Measurements from ENCODE around the gene WFIKKN2. TPM values are rescaled to one million over a fixed set of nuclear protein-coding genes. Genes with fewer than 3 reads are reported as not detected.

The WFIKKN2 gene
- polyA plus RNA-seq, 1 of the 3 experiments (the other 2 are of a cell fraction): not detected

DNA sequence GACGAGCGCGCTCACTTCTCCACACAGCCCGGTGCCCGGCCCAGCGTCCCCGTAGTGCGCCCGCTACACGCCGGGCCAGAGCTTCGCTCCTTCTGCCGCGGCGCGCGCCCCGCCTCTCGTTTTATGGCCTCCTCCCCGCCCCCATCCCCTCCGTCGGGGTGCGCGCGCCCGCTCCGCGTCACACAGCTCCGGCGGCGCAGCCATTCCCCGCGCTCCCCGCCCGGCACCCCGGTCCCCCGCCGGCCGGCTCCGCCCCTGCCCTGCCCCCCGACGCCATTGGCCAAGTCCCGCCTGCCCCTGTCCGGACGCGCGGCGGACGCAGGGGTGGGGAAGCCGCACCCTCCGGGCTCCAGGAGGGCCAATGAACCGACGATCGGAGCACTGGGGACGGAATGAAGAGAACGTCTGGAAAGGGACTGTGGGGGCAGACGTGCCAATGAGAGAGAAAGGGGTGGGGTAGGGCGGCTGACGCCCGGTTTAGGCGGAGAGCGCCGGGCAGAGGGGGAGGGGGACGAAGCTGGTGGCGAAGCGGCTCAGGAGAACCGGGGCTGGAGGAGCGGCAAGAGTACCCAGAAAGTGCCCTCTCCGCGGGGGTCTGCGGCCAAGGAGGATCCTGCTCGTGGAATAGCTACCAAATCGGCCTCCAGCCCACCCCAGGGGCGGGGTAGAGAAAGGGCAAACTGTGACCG is 31.0 kb downstream of the WFIKKN2 start, which contains the start of gene TOB1:
Gene TOB1, minus strand, starts transcription at position 94 of the 689 bp plus-strand sequence. CDS start 2,337 bp downstream, outside the sequence.
- Histone ChIP-seq H3K9me3 (no peaks in the 10 kb centered on the region), H3K9me2 (no peaks in the 10 kb centered on the region), H3K27ac (ENCODE audit: low read depth in 2 of 2, low read length in 1 of 2) (peak within 1 kb of the TSS; percentile 97 to 100), H3K79me2 (ENCODE audit: insufficient read depth) (peaks cover 53% of the 10 kb centered on the region), H3K36me3 (replicated peaks in 1 of 2; ENCODE audit: control insufficient read depth in 1 of 2, insufficient read depth in 2 of 2, low read length in 1 of 2) (peaks cover 19 to 24% of the 10 kb centered on the region in 2 experiments), H3K4me2 (peak within 1 kb of the TSS; percentile 91), H3K27me3 (ENCODE audit: insufficient read depth) (no peaks in the 10 kb centered on the region), H2AFZ (ENCODE audit: low read depth) (peak within 1 kb of the TSS; percentile 65), H4K20me1 (ENCODE audit: insufficient read depth) (peaks cover 36% of the 10 kb centered on the region), H3K4me1 (ENCODE audit: control insufficient read depth in 1 of 2, insufficient read depth in 2 of 2, low read depth in 1 of 2, low read length in 1 of 2) (peaks cover 7 to 33% of the 10 kb centered on the region in 2 experiments; a peak in 2 of 4 replicates), H3K9ac (peak within 1 kb of the TSS; percentile 82), H3F3A (replicated peaks; ENCODE audit: insufficient read depth) (peaks cover 31% of the 10 kb centered on the region), H3K4me3 (ENCODE audit: low read depth in 2 of 2, low read length in 1 of 2) (peak within 1 kb of the TSS; percentile 79 to 90)
- 1% methylated on average over 47 of the region's 75 CpGs for WGBS (ENCODE audit: low lambda C conversion rate)
- ChIA-PET POLR2A (interaction anchor here (0.6 to 9.4 kb wide), 58 partner anchors 9 to 523 kb away, joined by 3 to 609 read pairs (median 5); partner anchors contain the start of genes CACNA1G, LUC7L3, NME1 and NME2), CTCF (interaction anchor here (0.5 to 22.4 kb wide), 18 partner anchors 16 to 748 kb away, joined by 3 to 820 read pairs (median 3); partner anchors contain the start of gene NME1)
- DNase-seq: peak; percentile 99
- TF ChIP-seq, protein P1, sequence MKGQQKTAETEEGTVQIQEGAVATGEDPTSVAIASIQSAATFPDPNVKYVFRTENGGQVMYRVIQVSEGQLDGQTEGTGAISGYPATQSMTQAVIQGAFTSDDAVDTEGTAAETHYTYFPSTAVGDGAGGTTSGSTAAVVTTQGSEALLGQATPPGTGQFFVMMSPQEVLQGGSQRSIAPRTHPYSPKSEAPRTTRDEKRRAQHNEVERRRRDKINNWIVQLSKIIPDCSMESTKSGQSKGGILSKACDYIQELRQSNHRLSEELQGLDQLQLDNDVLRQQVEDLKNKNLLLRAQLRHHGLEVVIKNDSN (IDR thresholded peaks at IDR 0.05; ENCODE audit: borderline replicate concordance, low read depth): no peak
- TF ChIP-seq YY1 (IDR thresholded peaks at IDR 0.05; ENCODE audit: low read depth) (peak; percentile 65; the same call in 1 of the 2 replicates), RCOR1 (IDR thresholded peaks at IDR 0.05; ENCODE audit: low read length) (peak; percentile 70), TAF1 (IDR thresholded peaks at IDR 0.05; ENCODE audit: borderline replicate concordance, low read depth, low read length) (peak; percentile 100), RAD21 (IDR thresholded peaks at IDR 0.05; ENCODE audit: low read length) (no peak; the same call in 1 of the 2 replicates), TEAD4 (IDR thresholded peaks at IDR 0.05; ENCODE audit: borderline replicate concordance, insufficient read depth) (0 out of 2 replicates have a peak, but pooled peaks have one; percentile 29), TCF12 (IDR thresholded peaks at IDR 0.05) (peak; percentile 39; the same call in 1 of the 2 replicates), REST (IDR thresholded peaks at IDR 0.05; ENCODE audit: low read depth, low read length) (peak; percentile 85), EZH2phosphoT487 (IDR thresholded peaks at IDR 0.05; ENCODE audit: borderline replicate concordance, low read depth) (no peak), SMC3 (IDR thresholded peaks at IDR 0.05; ENCODE audit: low read depth, low read length) (0 out of 2 replicates have a peak, but pooled peaks have one; percentile 25), MXI1 (IDR thresholded peaks at IDR 0.05; ENCODE audit: low read depth, low read length) (no peak; the same call in none of the 2 replicates), MEF2A (IDR thresholded peaks at IDR 0.05; ENCODE audit: borderline replicate concordance, low read depth) (no peak; the same call in 1 of the 2 replicates), ZBTB33 (IDR thresholded peaks at IDR 0.05; ENCODE audit: borderline replicate concordance, low read depth) (0 out of 2 replicates have a peak, but pooled peaks have one; percentile 51), JUND (IDR thresholded peaks at IDR 0.05) (peak; percentile 16; the same call in 1 of the 2 replicates), NFIC (IDR thresholded peaks at IDR 0.05; ENCODE audit: borderline replicate concordance) (no peak; the same call in 1 of the 2 replicates), POLR2AphosphoS5 (IDR thresholded peaks at IDR 0.05; ENCODE audit: low read depth, low read length) (peak; percentile 100), MAX (IDR thresholded peaks at IDR 0.05; ENCODE audit: low read depth) (0 out of 2 replicates have a peak, but pooled peaks have one; percentile 38)
- TF ChIP-seq, protein P2, sequence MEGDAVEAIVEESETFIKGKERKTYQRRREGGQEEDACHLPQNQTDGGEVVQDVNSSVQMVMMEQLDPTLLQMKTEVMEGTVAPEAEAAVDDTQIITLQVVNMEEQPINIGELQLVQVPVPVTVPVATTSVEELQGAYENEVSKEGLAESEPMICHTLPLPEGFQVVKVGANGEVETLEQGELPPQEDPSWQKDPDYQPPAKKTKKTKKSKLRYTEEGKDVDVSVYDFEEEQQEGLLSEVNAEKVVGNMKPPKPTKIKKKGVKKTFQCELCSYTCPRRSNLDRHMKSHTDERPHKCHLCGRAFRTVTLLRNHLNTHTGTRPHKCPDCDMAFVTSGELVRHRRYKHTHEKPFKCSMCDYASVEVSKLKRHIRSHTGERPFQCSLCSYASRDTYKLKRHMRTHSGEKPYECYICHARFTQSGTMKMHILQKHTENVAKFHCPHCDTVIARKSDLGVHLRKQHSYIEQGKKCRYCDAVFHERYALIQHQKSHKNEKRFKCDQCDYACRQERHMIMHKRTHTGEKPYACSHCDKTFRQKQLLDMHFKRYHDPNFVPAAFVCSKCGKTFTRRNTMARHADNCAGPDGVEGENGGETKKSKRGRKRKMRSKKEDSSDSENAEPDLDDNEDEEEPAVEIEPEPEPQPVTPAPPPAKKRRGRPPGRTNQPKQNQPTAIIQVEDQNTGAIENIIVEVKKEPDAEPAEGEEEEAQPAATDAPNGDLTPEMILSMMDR (IDR thresholded peaks at IDR 0.05): no peak
- TF ChIP-seq, protein P3, sequence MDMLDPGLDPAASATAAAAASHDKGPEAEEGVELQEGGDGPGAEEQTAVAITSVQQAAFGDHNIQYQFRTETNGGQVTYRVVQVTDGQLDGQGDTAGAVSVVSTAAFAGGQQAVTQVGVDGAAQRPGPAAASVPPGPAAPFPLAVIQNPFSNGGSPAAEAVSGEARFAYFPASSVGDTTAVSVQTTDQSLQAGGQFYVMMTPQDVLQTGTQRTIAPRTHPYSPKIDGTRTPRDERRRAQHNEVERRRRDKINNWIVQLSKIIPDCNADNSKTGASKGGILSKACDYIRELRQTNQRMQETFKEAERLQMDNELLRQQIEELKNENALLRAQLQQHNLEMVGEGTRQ (IDR thresholded peaks at IDR 0.05; ENCODE audit: borderline replicate concordance, low read depth, low read length): no peak
- TF ChIP-seq, protein P4, sequence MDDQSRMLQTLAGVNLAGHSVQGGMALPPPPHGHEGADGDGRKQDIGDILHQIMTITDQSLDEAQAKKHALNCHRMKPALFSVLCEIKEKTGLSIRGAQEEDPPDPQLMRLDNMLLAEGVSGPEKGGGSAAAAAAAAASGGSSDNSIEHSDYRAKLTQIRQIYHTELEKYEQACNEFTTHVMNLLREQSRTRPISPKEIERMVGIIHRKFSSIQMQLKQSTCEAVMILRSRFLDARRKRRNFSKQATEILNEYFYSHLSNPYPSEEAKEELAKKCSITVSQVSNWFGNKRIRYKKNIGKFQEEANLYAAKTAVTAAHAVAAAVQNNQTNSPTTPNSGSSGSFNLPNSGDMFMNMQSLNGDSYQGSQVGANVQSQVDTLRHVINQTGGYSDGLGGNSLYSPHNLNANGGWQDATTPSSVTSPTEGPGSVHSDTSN (IDR thresholded peaks at IDR 0.05): peak; percentile 26
